ENCODE data around the gene ARHGAP42. TPM values are rescaled to one million over a fixed set of nuclear protein-coding genes. Genes with fewer than 3 reads are reported as not detected.

The ARHGAP42 gene, protein sequence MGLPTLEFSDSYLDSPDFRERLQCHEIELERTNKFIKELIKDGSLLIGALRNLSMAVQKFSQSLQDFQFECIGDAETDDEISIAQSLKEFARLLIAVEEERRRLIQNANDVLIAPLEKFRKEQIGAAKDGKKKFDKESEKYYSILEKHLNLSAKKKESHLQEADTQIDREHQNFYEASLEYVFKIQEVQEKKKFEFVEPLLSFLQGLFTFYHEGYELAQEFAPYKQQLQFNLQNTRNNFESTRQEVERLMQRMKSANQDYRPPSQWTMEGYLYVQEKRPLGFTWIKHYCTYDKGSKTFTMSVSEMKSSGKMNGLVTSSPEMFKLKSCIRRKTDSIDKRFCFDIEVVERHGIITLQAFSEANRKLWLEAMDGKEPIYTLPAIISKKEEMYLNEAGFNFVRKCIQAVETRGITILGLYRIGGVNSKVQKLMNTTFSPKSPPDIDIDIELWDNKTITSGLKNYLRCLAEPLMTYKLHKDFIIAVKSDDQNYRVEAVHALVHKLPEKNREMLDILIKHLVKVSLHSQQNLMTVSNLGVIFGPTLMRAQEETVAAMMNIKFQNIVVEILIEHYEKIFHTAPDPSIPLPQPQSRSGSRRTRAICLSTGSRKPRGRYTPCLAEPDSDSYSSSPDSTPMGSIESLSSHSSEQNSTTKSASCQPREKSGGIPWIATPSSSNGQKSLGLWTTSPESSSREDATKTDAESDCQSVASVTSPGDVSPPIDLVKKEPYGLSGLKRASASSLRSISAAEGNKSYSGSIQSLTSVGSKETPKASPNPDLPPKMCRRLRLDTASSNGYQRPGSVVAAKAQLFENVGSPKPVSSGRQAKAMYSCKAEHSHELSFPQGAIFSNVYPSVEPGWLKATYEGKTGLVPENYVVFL
- total RNA-seq: 100 to 1,000 TPM in 1 of 5 donors, 10 to 100 TPM in 4; 27.4 to 119 (median 64.5) TPM
- polyA plus RNA-seq: 10 to 100 TPM in 1 of 3 donors, 1 to 10 TPM in 2; 2.3 to 17.4 (median 7.4) TPM
- long read RNA-seq, donor 1, partial matches to known transcripts: 0 of 2 reads
- long read RNA-seq, donor 1, other reads (novel, unspliced or antisense): 0 of 2 reads
- long read RNA-seq, donor 2, partial matches to known transcripts: 0 of 2 reads
- long read RNA-seq, donor 2, other reads (novel, unspliced or antisense): 0 of 2 reads
- long read RNA-seq, donor 3, partial matches to known transcripts: 0 of 1 reads
- long read RNA-seq, donor 3, other reads (novel, unspliced or antisense): 0 of 1 reads
- long read RNA-seq, donor 4, partial matches to known transcripts: 0 of 1 reads
- long read RNA-seq, donor 4, other reads (novel, unspliced or antisense): 0 of 1 reads
- long read RNA-seq, donor 5, partial matches to known transcripts: 0 of 2 reads
- long read RNA-seq, donor 5, other reads (novel, unspliced or antisense): 0 of 2 reads
- long read RNA-seq, donor 6, full-length matches to known transcripts: 3 of 3 reads
- long read RNA-seq, donor 6, partial matches to known transcripts: 0 of 3 reads
- long read RNA-seq, donor 6, other reads (novel, unspliced or antisense): 0 of 3 reads
- long read RNA-seq, donor 7, partial matches to known transcripts: 0 of 4 reads
- long read RNA-seq, donor 7, other reads (novel, unspliced or antisense): 0 of 4 reads
- long read RNA-seq, donor 8, partial matches to known transcripts: 0 of 2 reads
- long read RNA-seq, donor 8, other reads (novel, unspliced or antisense): 0 of 2 reads
- long read RNA-seq, donor 9, partial matches to known transcripts: 0 of 4 reads
- long read RNA-seq, donor 9, other reads (novel, unspliced or antisense): 0 of 4 reads
- long read RNA-seq, donor 10, full-length matches to known transcripts: 2 of 2 reads
- long read RNA-seq, donor 10, partial matches to known transcripts: 0 of 2 reads
- long read RNA-seq, donor 10, other reads (novel, unspliced or antisense): 0 of 2 reads

DNA sequence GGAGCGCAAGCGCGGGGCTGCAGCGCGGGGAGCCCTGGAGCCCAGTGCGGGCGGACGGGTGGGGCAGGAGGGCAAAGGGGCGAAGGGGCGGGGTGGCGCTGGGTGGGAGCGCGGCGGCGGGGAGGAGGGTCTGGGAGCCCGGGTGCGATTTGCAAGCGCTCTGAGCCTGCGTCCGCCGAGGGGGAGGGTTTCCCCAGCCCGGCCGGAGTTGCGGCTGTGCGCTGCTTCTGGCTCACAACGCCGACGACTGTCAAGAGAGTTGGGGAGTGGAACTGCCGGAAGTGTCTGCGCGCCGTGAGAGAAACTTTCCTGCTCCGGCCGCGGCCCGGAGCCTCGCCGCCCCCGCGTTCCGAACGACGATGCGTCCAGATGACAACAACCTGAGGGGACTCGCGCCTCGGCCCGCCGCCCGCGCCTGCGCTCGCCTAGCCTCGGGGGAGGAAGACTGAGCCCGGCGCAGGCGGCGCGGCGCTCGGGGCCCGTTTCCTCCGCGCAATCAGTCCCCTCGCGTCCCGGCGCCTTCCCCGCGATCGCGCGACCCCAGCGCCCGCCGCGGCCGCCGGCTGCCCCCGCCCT is at the start of gene ARHGAP42:
TSS of gene ARHGAP42 (plus strand) at position 235 of the 576 bp plus-strand sequence. CDS start 391 bp downstream, outside the sequence.
- WGBS, 5 donors: 0 to 1% (median 1%) methylated on average over 26 to 80 of the region's 80 CpGs
- no peak for TF ChIP-seq EP300 (IDR thresholded peaks at IDR 0.05)
- TF ChIP-seq POLR2AphosphoS5 (IDR thresholded peaks at IDR 0.05): peak in 2 of 3 donors; percentile 68 to 76
- TF ChIP-seq POLR2A (IDR thresholded peaks at IDR 0.05): no peak
- TF ChIP-seq, protein P1, sequence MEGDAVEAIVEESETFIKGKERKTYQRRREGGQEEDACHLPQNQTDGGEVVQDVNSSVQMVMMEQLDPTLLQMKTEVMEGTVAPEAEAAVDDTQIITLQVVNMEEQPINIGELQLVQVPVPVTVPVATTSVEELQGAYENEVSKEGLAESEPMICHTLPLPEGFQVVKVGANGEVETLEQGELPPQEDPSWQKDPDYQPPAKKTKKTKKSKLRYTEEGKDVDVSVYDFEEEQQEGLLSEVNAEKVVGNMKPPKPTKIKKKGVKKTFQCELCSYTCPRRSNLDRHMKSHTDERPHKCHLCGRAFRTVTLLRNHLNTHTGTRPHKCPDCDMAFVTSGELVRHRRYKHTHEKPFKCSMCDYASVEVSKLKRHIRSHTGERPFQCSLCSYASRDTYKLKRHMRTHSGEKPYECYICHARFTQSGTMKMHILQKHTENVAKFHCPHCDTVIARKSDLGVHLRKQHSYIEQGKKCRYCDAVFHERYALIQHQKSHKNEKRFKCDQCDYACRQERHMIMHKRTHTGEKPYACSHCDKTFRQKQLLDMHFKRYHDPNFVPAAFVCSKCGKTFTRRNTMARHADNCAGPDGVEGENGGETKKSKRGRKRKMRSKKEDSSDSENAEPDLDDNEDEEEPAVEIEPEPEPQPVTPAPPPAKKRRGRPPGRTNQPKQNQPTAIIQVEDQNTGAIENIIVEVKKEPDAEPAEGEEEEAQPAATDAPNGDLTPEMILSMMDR (IDR thresholded peaks at IDR 0.05): no peak
- Histone ChIP-seq H3K4me1 (peaks cover 6 to 69% (median 30%) of the 10 kb centered on the region in 4 donors), H3K27ac (peak within 1 kb of the TSS; percentile 75 to 96 (median 88)), H3K4me3 (peak within 1 kb of the TSS; percentile 74 to 77 (median 76)), H3K9me3 (no peaks in the 10 kb centered on the region), H3K36me3 (no peaks in the 10 kb centered on the region), H3K27me3 (peaks cover 0 to 7% (median 0%) of the 10 kb centered on the region in 3 donors)
- DNase-seq: peak; percentile 70 to 92
- intact Hi-C loops (cut with DNase I; ENCODE audit: low total_unique reads): loop anchor here (10.0 kb wide), 2 partner anchors 102 to 168 kb away; no protein-coding TSS in a partner anchor

DNA sequence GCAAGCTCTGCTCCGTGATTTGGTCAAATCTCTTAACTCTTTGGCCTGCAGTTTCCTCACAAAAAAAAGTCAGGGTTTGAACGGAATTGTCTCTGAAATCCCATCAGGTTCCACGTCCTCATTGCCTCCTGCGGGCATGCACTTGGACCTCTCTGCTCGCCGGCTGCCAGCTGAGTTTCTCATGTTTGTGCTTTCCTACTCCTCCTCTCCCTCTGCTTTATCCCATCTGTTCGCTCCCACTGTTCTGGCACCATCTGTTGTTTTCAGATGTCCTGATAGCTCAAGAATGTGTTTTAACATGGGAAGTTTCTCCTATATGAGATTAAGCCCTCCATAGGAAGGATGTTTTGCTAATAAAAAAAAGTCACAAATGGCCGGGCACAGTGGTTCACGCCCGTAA is 49.4 kb upstream of the ARHGAP42 start:
- Histone ChIP-seq H3K4me3 (no peak overlapping the region), H3K9me3 (no peaks in the 10 kb centered on the region), H3K27me3 (no peaks in the 10 kb centered on the region), H3K27ac (no peak overlapping the region), H3K36me3 (no peaks in the 10 kb centered on the region), H3K4me1 (peaks cover 7 to 31% (median 21%) of the 10 kb centered on the region in 4 donors)
- WGBS, 5 donors: 71 to 82% (median 77%) methylated on average over 10 of the region's 10 CpGs
- intact Hi-C loops (cut with DNase I; ENCODE audit: low total_unique reads): no loop called here
- TF ChIP-seq POLR2AphosphoS5 (IDR thresholded peaks at IDR 0.05) (no peak), POLR2A (IDR thresholded peaks at IDR 0.05) (no peak), EP300 (IDR thresholded peaks at IDR 0.05) (no peak)
- TF ChIP-seq, protein P1 (IDR thresholded peaks at IDR 0.05): no peak
- peak in 1 of 2 donors; percentile 19 for DNase-seq

DNA sequence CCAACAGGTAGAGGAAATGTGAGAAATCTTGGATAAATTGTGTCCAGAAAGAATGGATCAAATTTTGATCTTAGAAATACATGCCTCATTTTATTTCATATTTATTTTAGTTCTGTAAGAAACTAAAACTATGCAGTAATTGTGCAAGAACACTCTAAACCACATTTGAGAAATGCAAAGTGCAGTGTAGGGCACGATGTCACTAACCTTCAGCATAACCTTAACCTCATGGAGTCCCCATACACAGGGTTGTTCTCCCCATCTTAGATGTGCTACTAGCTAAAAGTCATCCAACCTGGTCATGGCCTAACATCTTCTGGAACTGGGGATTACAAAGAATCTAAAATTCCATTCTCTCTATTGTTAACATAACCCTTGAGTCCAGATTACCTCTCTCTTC is 48.4 kb upstream of the ARHGAP42 start:
- H3K36me3 ChIP-seq: no peaks in the 10 kb centered on the region
- H3K27ac ChIP-seq: peak overlapping the region in 3 of 5 donors; percentile 34 to 61 (median 52)
- H3K9me3 ChIP-seq: no peaks in the 10 kb centered on the region
- no peaks in the 10 kb centered on the region for H3K27me3 ChIP-seq
- H3K4me3 ChIP-seq: no peak overlapping the region
- peaks cover 0 to 22% (median 12%) of the 10 kb centered on the region in 4 donors for H3K4me1 ChIP-seq
- WGBS, 5 donors: 83 to 91% (median 86%) methylated on average over 1 of the region's 1 CpG
- intact Hi-C loops (cut with DNase I; ENCODE audit: low total_unique reads): no loop called here
- TF ChIP-seq POLR2AphosphoS5 (IDR thresholded peaks at IDR 0.05) (no peak), POLR2A (IDR thresholded peaks at IDR 0.05) (no peak)
- TF ChIP-seq, protein P1 (IDR thresholded peaks at IDR 0.05): no peak
- no peak for DNase-seq

Data from stomach (tissue), 19 donors.